Lung microvascular endothelial cell (primary cell): Measurements from ENCODE around the gene IKZF3. TPM values are rescaled to one million over a fixed set of nuclear protein-coding genes. Genes with fewer than 3 reads are reported as not detected.
"Not testable (repeated sequence)": the region's sequence is repeated elsewhere in the genome, so short reads cannot be mapped to it uniquely, and the experiment has no call there.

ENCODE experiments used
- DNase-seq, 2 donors: peaks; one replicate each; pipeline versions ENCODE4 v3.0.0 to v3.0.0-alpha.2; 2010; ENCODE audit warnings: low read depth in 2 of 2
- total RNA-seq: library from RNA; depleted of rRNA; stranded (reverse); fragments of >200 nt; gene quantifications from 2 replicates; pipeline ENCODE4 v1.2.1, GENCODE V29; 2014

Gene IKZF3
- not detected in 2 replicates for total RNA-seq

DNA sequence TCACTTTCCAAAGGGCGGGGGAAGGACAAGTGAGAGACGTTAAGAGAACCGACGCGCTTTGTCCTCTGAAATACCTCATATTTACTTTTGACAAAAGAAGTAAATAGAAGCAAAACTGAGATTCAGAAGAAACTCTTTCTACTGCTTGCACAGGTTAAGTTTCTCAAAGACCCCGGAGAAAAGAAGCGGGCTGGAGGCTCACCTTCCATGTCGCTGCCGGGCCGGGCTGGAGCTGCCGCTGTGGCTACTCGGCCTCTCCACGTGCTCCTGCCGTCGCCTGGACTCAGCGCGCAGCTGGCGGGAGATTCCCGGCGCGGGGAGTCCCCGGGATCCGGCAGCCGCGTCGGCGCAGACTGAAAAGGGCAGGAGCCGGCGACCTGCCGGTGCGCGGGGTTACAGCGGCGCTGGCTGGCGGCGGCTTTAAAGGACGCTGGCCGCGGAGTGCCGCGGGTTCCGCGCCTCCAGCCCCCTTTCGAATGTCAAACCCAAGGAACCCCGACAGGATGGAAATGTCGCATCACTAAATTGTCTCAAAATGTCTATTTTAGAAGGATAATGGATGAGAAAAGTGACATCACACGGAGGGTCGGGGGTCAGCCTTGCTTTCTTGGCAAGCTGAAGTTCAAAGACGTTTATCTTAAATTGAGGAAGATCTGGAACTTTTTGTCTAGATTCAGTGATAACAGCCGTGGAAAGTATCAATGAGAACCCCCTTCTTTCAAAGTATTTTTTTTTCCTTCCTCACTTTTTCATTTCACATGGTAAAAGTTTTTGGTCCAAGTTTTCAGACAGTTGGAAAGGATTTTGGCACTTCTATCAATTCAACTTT lies at the start of gene IKZF3:
IKZF3 (minus strand) TSS at position 395 of the 829 bp plus-strand sequence; CDS start at position 209, 186 bp downstream.
- peak; percentile 51 to 54 for DNase-seq

DNA sequence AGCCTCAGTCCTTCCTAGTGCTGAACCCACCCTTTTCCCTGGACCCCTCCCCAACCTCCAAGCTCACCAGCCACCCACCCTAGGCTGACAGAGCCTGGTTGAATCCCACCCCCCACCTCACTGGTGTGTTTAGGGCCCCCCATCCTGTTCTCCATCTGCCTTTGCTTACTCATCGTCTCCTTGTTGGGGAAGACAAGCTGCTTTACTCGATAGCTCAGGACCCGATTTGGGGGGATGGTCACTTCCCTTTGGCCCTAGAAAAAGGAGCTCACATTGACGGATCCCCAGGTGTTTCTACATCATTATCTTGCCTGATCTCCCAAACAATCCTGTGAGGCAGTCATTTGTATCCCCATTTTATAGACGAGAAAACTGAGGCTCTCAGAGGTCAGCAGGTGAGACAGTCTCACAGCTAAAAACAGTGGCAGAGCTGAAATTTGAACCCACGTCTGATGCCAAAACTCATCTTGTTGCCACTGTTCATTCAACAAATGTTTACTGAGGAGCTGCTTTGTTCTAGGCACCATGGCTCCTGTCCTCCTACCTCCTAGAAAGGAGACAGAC lies 44.8 kb upstream of the IKZF3 start:
- no peak for DNase-seq

DNA sequence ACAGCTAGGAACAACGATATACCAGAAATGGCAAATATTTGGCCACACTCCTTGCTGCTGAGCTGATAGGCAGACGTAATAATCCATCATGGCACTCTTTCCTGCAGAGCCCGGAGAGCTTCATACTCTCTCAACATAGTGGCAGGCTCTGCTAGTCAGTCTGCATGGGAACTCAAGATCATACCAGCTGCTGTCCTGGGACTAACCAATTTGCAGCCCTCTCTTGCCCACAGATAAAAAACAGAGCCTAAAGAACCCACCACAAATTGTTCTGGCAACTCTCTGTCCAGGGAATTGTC lies 40.8 kb upstream of the IKZF3 start:
- no peak for DNase-seq

DNA sequence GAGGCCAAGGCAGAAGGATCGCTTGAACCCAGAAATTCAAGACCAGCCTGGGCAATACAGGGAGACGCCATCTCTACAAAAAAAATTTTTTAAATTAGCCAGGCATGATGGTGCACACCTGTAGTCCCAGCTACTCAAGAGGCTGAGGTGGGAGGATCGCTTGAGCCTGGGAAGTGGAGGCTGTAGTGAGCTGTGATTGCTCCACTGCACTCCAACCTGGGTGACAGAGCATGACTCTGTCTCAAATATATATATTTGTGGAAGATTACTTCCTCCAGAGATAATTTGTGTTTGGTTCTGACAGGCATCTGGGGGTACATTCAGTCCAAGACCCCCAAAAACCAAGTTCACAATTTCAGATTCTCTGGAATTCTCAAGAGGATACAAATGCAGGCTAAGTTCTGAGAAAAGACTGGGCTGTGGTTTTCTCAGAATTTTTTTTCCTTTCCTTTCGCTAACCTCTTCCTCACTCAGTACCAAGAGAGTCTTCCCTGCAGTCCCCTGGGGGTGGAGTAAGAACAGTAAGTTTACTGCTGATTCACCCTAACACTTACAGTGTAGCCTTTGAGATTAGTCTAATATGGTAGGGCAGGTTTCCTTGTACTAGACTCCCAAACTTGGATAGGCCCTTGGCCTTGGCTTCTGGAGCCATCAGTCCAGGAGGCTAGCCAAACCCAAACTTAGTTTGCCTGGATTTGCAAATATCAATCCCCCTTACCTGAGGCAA lies 39.2 kb upstream of the IKZF3 start:
- DNase-seq: no peak

DNA sequence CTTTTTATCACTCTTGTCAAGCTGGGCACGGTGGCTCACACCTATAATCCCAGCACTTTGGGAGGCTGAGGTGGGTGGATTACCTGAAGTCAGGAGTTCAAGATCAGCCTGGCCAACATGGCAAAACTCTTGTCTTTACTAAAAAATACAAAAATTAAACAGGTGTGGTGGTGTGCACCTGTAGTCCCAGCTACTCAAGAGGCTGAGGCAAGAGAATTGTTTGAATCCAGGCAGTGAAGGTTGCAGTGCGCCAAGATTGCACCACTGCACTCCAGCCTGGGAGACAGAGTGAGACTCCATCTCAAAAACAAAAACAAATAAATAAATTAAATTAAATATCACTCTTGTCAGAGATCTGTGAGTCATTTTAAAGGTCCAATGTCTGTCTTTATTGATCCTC lies 37.9 kb upstream of the IKZF3 start:
- not testable (repeated sequence) for DNase-seq

DNA sequence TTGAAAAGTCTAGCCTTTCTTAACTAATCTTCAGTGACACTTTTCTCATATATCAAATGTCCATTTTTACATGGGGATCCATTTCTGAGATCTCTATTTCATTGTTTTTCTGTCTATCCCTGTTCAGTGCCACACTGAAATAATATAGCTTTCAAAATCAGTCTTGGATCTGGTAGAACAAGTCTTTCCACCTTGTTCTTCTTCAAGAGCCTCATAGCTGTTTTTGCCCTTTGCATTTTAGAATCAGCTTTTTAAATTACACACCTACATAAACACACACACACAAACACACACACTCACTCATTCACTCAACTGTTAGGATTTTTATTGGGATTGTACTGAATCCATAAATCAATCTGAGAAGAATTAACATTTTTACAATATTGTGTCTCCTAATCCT lies 35.1 kb upstream of the IKZF3 start:
- no peak for DNase-seq

DNA sequence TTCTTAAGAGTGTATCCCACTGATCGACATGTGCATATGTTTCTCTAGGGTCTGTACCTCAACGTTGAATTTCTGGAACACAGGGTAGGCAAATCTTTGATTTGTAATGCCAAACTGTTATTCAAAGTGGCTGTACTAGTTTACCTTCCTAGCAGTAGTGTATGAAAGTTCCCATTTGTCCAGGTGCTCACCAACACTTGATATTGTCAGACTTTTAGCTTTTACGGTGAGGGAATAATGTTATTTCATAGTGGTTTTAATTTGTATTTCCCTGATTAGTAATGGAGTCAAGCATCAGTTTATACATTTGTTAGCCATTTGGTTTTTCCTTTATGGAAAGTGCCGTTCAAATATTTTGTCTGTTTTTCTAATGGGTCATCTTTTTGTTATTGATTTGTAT lies 34.0 kb upstream of the IKZF3 start:
- no peak for DNase-seq

DNA sequence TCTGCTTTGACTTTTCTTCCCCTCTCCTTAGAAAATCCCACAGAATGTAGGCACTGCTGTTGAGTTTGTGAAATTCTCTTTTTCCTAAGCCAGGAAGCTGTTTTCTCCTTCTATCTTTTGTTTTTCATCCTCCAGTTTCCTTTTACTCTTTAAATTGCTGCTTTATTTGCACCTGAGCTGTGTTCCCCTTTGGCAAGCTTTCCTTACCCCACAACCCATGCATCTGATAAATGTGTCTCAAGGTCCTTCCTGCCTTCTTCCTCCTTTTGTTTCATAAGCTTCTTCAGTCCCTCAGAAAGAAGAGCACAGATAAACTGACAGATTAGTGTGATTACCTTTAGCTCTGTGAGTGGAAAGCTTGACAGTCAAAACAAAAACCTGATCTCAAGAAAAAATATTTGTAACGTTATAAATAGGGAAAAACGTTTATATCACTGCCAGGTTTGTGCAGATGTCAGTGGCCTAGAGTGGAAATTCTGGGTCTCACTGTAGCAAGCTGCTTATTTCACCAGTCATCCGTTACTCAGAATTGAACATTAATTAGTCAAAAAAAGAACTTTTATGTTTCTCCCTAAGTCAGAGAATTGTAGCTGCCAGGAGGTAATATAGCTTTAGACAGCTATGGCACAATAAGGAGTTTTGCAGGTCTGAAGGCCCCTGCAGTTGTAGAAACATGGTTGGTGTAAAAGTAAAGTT lies 30.7 kb upstream of the IKZF3 start:
- no peak for DNase-seq

DNA sequence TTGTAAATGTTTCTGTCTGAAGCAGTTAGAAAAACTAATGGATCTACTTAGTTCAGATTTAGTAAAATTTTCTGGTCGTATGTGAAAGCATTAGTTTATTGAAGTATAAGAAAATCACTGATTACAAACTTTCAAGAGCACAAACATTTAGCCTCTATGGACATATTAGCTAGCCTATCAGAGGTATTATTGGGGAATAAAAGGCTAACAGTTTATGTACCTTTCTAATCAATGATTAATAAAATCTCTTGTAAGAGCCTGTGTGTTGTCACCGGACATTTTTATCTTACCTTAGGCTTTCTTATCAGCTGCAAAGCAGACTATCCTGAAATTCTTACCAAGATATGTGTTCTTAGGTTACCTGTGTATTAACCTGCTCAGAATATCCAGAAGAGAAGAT lies 25.1 kb upstream of the IKZF3 start:
- DNase-seq: no peak

DNA sequence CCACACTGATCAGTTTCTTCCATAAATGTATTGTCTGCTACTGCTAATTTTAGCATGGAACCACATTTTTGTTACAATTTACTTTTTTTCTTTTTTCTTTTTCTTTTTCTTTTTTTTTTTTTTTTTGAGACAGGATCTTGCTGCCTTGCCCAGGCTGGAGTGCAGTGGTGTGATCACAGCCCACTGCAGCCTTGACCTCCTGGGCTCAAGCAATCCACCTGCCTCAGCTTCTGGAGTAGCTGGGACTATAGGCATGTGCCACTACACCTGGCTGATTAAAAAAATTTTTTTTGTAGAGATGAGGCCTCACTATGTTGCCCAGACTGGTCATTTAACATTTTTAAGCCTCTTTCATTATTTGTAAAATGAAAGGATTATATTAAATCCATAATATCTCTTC lies 23.0 kb upstream of the IKZF3 start:
- DNase-seq: no peak

DNA sequence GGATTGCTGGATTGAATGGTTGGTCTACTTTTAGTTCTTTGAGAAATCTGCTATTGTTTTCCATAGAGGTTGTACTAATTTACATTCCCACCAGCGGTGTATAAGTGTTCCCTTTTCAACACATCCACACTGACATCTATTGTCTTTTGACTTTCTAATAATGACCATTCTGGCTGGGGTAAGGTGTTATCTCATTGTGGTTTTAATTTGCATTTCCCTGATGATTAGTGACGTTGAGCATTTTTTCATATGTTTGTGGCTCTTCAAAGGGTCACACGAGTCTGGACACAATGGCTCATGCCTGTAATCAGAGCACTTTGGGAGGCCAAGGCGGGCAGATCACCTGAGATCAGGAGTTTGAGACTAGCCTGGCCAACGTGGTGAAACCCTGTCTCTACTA lies 22.0 kb upstream of the IKZF3 start:
- DNase-seq: not testable (repeated sequence)

DNA sequence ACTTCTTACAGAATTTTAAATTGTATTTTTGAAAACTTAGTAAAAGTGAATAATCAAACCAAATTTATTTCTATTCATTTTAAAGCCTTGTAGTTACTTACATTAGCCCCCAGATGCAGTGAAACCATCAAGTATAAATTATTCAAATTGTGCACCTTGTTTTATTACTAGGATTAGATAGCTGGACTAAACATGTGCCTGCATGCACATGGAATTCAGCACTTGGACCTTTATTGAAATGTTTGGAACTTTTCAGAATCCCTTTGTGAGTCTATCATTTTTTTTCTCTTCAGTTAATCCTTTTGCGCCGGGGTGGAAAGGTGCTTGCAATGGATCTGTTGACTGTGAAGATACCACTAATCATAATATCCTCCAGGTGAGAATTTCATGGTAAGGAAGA lies 8.6 kb upstream of the IKZF3 start:
- DNase-seq: peak; percentile 37

DNA sequence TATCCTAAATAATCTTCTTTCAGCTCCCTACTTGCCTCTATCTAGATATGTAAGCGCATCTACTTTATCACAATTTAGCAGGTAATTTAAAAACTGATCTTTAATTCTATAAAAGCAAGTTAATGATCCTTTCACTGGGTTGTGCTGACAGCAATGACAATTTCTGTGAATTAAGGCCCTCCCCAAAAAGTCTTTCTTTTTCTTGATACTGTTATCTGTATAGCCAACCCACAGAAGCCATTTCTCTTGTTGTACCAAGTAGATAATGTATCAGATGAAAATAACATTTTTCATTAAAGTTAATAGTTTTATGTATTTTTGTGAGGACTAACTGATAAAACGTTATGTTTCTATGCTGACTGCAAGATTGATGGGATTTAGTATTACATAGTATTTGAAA lies 7.7 kb upstream of the IKZF3 start:
- no peak for DNase-seq

DNA sequence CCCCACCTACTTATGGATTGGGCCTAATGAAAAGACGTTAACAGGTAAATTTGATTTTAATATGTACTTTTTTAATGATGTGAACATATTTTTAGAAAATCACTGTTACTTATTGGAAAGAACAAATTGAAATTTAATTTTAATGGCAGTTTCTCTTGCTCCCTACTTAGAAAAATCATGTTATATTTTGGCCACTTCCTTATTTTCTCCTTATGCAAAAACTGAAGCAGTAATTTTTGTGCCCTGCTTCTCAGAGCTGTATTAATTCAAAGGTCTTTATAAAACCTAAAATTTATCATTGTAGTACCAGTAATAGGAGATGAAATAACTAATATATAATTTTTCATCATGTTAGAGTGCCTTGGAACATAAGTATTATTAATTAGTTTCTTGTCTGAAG lies 6.7 kb upstream of the IKZF3 start:
- DNase-seq: no peak

DNA sequence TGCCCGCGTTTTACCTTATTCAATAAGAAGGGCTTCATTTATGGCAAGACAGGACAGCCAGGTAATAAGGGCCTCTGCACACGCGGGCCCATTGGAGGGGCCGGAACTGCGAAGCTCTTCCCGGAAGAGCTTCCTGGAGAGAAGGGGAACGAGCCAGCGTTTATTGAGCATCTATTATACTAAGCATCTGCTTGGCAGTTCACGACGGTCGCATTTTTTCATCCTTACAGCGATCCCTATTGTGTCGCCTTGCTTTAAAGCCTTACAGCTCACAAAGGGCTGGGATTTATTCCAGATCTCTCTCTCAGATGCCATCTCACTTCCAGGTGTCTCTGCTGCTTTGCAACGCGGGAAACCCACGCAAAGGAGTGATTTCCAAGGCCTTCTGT lies 4.4 kb upstream of the IKZF3 start:
- DNase-seq: no peak

DNA sequence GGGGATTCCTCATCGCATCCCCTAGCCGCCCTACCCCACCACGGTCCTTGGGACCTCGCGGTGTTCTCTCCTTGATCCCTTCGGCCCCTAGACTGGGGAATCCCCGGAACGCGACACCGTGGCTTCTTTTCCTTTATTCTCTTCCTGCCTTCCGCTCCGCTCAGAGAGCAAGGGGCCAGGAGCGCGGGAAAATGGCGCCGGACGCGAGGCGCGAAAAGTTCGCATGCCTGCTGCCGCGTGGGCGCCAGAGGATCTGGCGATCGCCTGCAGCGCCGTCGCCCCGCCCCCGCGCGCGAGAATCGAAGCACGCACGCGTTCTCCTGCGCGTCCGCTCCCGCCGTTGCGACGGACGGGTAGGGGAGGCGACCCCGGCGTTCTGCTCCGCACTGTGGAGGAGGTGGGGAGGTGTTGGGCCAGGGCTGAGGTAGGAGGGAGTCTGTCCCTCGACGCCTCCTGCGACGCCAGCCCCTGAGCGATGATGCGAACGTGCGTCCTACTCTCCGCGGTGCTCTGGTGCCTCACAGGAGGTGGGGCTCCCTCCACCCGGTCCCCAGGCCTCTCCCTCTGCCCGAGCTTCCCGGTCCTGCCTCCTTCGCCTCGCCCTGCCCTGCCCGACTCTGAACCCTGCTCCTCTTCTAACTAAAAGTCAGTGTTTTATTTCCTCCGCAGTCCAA lies 3.9 kb upstream of the IKZF3 start, which contains the start of gene ZPBP2:
ZPBP2 (plus strand) TSS at position 323 of the 674 bp plus-strand sequence; CDS start at position 476, 153 bp downstream.
- no peak for DNase-seq

DNA sequence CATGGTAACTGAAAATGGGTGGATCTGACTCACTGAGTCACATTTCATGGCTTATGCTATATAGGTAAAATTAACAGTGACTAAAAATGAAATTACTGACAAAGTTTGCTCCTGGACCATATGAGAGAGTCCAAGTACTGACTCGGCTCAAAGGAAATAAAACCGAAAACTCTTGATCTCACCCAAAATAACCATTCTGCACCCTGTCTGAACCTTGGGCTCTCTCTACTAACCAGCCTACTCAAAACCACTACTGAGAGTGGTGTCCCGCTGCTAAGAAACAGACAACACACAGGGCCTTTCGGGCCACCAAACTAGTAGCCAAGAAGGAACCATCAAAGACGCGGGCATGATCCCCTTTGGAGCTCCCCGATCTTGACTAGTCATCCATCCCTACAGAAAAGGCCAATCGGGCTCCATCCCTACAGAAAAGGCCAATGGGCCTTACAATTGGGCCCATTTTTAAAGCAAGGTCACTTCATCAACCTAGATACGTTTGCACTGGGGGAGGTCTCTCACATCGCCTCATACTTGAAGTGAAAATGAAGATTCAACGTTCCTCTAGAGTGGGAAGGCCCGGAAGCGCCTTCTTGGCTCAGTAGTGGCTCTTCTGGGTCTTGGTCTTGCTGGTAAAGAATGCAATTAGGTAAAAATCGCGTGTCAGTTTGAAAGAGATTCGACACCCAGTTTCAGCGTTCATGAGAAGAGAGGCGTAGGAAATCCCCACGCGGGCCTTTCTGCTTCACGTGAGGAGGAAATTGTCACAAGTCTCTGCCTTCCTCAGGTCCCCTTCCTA lies 3.2 kb upstream of the IKZF3 start:
- no peak for DNase-seq

DNA sequence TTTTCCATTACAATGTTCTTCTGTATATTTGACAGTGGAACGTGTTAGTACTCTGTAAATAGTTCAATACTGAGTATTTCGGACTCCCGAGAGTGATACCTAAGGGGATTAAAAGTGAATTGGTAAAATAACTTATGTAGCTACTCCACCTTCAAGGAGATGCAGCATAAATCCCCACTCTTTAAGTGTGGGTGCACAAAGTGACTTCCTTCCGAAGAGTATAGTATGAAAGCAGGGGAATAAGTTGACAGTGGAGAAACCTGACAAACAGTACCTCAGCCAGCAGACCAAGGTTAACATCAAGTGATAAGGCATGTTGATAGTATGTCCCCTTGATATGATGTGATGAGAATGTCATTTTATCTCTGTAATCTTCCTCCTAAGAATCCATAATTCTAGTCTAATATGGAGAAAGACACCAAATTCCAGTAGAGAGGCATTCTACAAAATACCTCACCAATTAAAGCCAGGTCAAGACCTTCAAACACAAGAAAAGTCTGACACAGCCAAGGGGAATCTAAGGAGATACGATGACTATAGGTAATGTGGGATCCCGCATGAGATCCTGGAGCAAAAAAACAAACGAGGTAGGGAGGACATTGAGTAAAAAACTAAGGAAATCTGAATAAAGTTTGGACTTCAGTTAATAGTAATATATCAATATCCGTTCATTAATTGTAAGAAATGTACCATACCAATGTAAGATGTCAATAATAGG lies 2.1 kb upstream of the IKZF3 start:
- DNase-seq: no peak

DNA sequence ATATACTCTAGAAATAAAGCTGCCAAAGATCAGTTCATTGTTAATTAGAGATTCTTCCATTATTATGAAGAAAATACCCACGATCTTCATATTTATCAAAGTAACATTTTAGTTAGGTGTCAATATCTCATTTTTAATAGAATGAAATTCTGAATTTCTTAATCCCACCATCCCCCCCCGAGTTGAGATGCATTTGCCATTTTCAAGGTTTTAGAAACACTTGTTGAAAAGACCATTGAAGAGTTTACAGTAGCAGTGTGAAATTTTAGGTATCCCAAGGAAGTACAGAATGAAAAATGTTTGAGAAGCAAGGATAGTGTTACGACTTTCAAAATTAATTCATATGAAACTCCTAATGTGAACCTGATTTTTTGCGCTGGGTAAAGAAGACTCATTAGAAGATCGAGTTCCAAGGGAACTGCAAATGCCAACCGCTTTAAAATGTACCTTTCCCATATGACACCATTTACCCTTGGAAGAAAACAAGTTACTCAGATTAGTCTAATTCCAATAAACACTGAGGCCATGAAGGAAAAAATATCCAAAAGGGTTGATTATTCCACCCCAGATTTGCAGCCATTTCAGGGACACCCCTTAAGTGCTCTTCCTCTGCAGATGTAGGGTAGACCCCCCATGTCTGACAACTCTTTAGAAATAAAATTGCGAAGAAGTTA lies 731 bp downstream of the IKZF3 start:
- DNase-seq: no peak

DNA sequence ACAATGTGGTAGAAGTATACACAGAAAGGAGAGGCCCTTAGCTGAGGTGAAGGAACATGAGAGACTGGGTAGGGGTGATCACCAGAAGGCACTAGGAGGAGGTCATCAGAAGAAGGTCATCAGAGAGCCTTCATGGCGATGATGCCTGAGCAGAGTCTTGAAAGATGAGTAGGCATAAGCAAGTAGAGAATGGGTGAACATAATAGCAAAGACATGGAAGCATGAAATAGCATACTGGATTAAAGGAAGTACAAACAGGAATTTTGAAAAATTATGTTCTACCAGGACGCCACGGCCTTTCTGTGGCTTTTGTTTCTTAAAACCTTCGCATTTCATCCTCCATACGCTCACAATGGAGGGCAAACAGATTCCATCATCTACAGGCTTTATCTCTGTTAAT lies 2.9 kb downstream of the IKZF3 start:
- no peak for DNase-seq
